ENCODE measurements around the gene GATA5.

GRCh38 chr20:62433658-62434497 is 41.9 kb downstream of the GATA5 start:
- TF ChIP-seq ZNF114 (tag by site-specific recombination; IDR thresholded peaks at IDR 0.05) (no peak), CTCF (tag by site-specific recombination; IDR thresholded peaks at IDR 0.05) (no peak), ZNF335 (tag by site-specific recombination; conservative IDR thresholded peaks at IDR 0.05) (no peak), ZNF792 (tag by site-specific recombination; IDR thresholded peaks at IDR 0.05) (no peak), ZNF10 (tag by site-specific recombination; IDR thresholded peaks at IDR 0.05) (no peak), ZBTB11 (tag by site-specific recombination; conservative IDR thresholded peaks at IDR 0.05; ENCODE audit: low read depth) (no peak), SP2 (tag by site-specific recombination; IDR thresholded peaks at IDR 0.05) (no peak), MYNN (tag by site-specific recombination; IDR thresholded peaks at IDR 0.05; ENCODE audit: borderline replicate concordance) (no peak), AEBP2 (tag by site-specific recombination; IDR thresholded peaks at IDR 0.05; ENCODE audit: borderline replicate concordance) (no peak), ZNF654 (tag by site-specific recombination; IDR thresholded peaks at IDR 0.05; ENCODE audit: low read depth) (no peak), ZNF391 (tag by site-specific recombination; IDR thresholded peaks at IDR 0.05; ENCODE audit: borderline replicate concordance, low read depth) (no peak), ZNF26 (tag by site-specific recombination; IDR thresholded peaks at IDR 0.05) (no peak), GLIS2 (tag by site-specific recombination; IDR thresholded peaks at IDR 0.05) (no peak), ZFP69B (tag by site-specific recombination; IDR thresholded peaks at IDR 0.05) (no peak)

Data from HEK293 (cell line).